SK-N-SH treated with all-trans-retinoic acid at 6 μM for 48 hours (cell line): ENCODE results near the gene SLC27A5.
A peak's percentile ranks its signal among the peaks of the same experiment; 100 is the strongest.

Experiments used
- ATAC-seq: fragments of 200-7000 bp; cut with Tn5 transposase; 3 replicates; pipeline ENCODE4 v1.9.1; 2020; ENCODE audit warnings: mild to moderate bottlenecking, moderate library complexity
- ARNTL ChIP-seq: fragments of 450-650 bp; formaldehyde crosslinking; IDR thresholded peaks from 2 replicates; pipeline ENCODE4 v1.5.0; 2020; ENCODE audit warnings: low read depth, mild to moderate bottlenecking, moderate library complexity, borderline replicate concordance
- BACH2 ChIP-seq: fragments of 250-450 bp; sonication (Bioruptor Pico); IDR thresholded peaks from 2 replicates; pipeline ENCODE4 v1.9.0; 2021; ENCODE audit warnings: mild to moderate bottlenecking, borderline replicate concordance
- CSRNP3 ChIP-seq: fragments of 250-450 bp; sonication (Bioruptor Pico); IDR thresholded peaks from 2 replicates; pipeline ENCODE4 v1.5.1; 2021; ENCODE audit warnings: mild to moderate bottlenecking, moderate library complexity
- GLIS3 ChIP-seq: fragments of 250-450 bp; sonication (Bioruptor Pico); IDR thresholded peaks from 2 replicates; pipeline ENCODE4 v1.5.0; 2020; ENCODE audit warnings: mild to moderate bottlenecking, moderate library complexity
- ISL1 ChIP-seq: fragments of 250-450 bp; sonication (Bioruptor Pico); IDR thresholded peaks from 2 replicates; pipeline ENCODE4 v2.1.2; 2022; ENCODE audit warnings: mild to moderate bottlenecking, moderate library complexity
- OSR1 ChIP-seq: fragments of 250-450 bp; sonication (Bioruptor Pico); IDR thresholded peaks from 2 replicates; pipeline ENCODE4 v1.8.0; 2022; ENCODE audit warnings: moderate library complexity, mild to moderate bottlenecking, inconsistent platforms
- PATZ1 ChIP-seq: fragments of 250-450 bp; sonication (Bioruptor Pico); IDR thresholded peaks from 2 replicates; pipeline ENCODE4 v1.8.0; 2020; ENCODE audit warnings: mild to moderate bottlenecking, moderate library complexity, borderline replicate concordance
- POU6F1 ChIP-seq: fragments of 250-450 bp; sonication (Bioruptor Pico); IDR thresholded peaks from 2 replicates; pipeline ENCODE4 v1.8.0; 2021; ENCODE audit warnings: low read depth, mild to moderate bottlenecking, moderate library complexity, borderline replicate concordance
- RARB ChIP-seq: fragments of 250-450 bp; sonication (Bioruptor Pico); IDR thresholded peaks from 2 replicates; pipeline ENCODE4 v1.8.0; 2021; ENCODE audit warnings: mild to moderate bottlenecking, moderate library complexity
- SNAI2 ChIP-seq: fragments of 250-450 bp; sonication (Bioruptor Pico); IDR thresholded peaks from 2 replicates; pipeline ENCODE4 v1.5.0; 2020; ENCODE audit warnings: mild to moderate bottlenecking, moderate library complexity
- TCF4 ChIP-seq: fragments of 250-450 bp; sonication (Bioruptor Pico); IDR thresholded peaks from 2 replicates; pipeline ENCODE4 v1.8.0; 2021; ENCODE audit warnings: mild to moderate bottlenecking, moderate library complexity, borderline replicate concordance
- TOX ChIP-seq: fragments of 250-450 bp; sonication (Bioruptor Pico); IDR thresholded peaks from 2 replicates; pipeline ENCODE4 v1.8.0; 2021; ENCODE audit warnings: mild to moderate bottlenecking, moderate library complexity, borderline replicate concordance
- TSHZ2 ChIP-seq: fragments of 250-450 bp; sonication (Bioruptor Pico); IDR thresholded peaks from 2 replicates; pipeline ENCODE4 v1.5.0; 2020; ENCODE audit warnings: mild to moderate bottlenecking, moderate library complexity
- ZC3H10 ChIP-seq: fragments of 250-450 bp; sonication (Bioruptor Pico); IDR thresholded peaks from 2 replicates; pipeline ENCODE4 v1.5.1; 2021; ENCODE audit warnings: mild to moderate bottlenecking, moderate library complexity
- ZFP30 ChIP-seq: fragments of 450-650 bp; formaldehyde crosslinking; IDR thresholded peaks from 2 replicates; pipeline ENCODE4 v1.5.0; 2022; ENCODE audit warnings: mild to moderate bottlenecking, moderate library complexity
- ZNF565 ChIP-seq: fragments of 450-650 bp; formaldehyde crosslinking; conservative IDR thresholded peaks from 2 replicates; pipeline ENCODE4 v1.5.0; 2020; ENCODE audit warnings: low read depth, mild to moderate bottlenecking, moderate library complexity
- ZNF70 ChIP-seq: fragments of 450-650 bp; formaldehyde crosslinking; IDR thresholded peaks from 2 replicates; pipeline ENCODE4 v1.5.0; 2020; ENCODE audit warnings: mild to moderate bottlenecking, moderate library complexity
- ZNF8 ChIP-seq: fragments of 450-650 bp; formaldehyde crosslinking; IDR thresholded peaks from 2 replicates; pipeline ENCODE4 v1.5.0; 2020; ENCODE audit warnings: mild to moderate bottlenecking, moderate library complexity

The SLC27A5 gene

GRCh38 chr19:58474997-58475713 is 36.6 kb downstream of the SLC27A5 start:
- TF ChIP-seq PATZ1 (no peak), ISL1 (no peak), ZNF70 (CRISPR knock-in tag) (no peak), ARNTL (CRISPR knock-in tag) (no peak), OSR1 (CRISPR knock-in tag) (no peak), TSHZ2 (no peak), RARB (CRISPR knock-in tag) (no peak), SNAI2 (CRISPR knock-in tag) (no peak), POU6F1 (CRISPR knock-in tag) (no peak), ZNF8 (CRISPR knock-in tag) (no peak), ZNF565 (CRISPR knock-in tag) (no peak), ZC3H10 (no peak), BACH2 (CRISPR knock-in tag) (no peak), CSRNP3 (CRISPR knock-in tag) (no peak), GLIS3 (CRISPR knock-in tag) (no peak)
- ATAC-seq, result peak; percentile 3

GRCh38 chr19:58474291-58474996 is 37.3 kb downstream of the SLC27A5 start:
- no peak for TF ChIP-seq TOX
- TF ChIP-seq POU6F1 (CRISPR knock-in tag), result no peak
- TF ChIP-seq TCF4, result no peak
- TF ChIP-seq BACH2 (CRISPR knock-in tag), result no peak
- TF ChIP-seq CSRNP3 (CRISPR knock-in tag), result no peak
- no peak for TF ChIP-seq GLIS3 (CRISPR knock-in tag)
- TF ChIP-seq ZNF70 (CRISPR knock-in tag), result no peak
- TF ChIP-seq ZFP30 (CRISPR knock-in tag), result no peak
- no peak for TF ChIP-seq TSHZ2
- TF ChIP-seq SNAI2 (CRISPR knock-in tag), result no peak
- no peak for TF ChIP-seq ISL1
- ATAC-seq, result no peak
